Vagina (tissue), 2 donors: ENCODE data around the gene UBE2J1. TPM values are rescaled to one million over a fixed set of nuclear protein-coding genes. Genes with fewer than 3 reads are reported as not detected.

Source experiments
- DNase-seq, 2 donors: peaks; one replicate each; pipeline ENCODE4 v3.0.0-alpha.2; 2017; ENCODE audit errors: extremely low spot score in 2 of 2
- H3K27ac ChIP-seq: fragments of 200-600 bp; sonication (generic); one replicate; pipeline ENCODE4 v1.5.1; 2019
- H3K27me3 ChIP-seq: fragments of 200-600 bp; sonication (generic); one replicate; pipeline ENCODE4 v1.5.1; 2019
- H3K36me3 ChIP-seq, 2 donors: fragments of 200-600 bp; sonication (generic); one replicate each; pipeline ENCODE4 v1.5.1; 2017 to 2019
- H3K4me1 ChIP-seq: fragments of 200-600 bp; sonication (generic); one replicate; pipeline ENCODE4 v1.5.1; 2019
- H3K4me3 ChIP-seq, 2 donors: fragments of 200-600 bp; sonication (generic); 1 replicate in 1 of 2; 2 replicates in 1 of 2; pipeline ENCODE4 v1.5.1; 2016 to 2019
- H3K9me3 ChIP-seq: fragments of 200-600 bp; sonication (generic); one replicate; pipeline ENCODE4 v1.5.1; 2019
- CTCF ChIP-seq, 3 experiments: fragments of 450-650 bp in 2 of 3; fragments of 200-600 bp in 1 of 3; sonication (generic) in 1 of 3; IDR thresholded peaks; one replicate each; pipeline ENCODE4 v1.5.1; 2017 to 2019; ENCODE audit warnings: antibody characterized with exemption in 3 of 3, mild to moderate bottlenecking in 2 of 3, moderate library complexity in 2 of 3
- POLR2A ChIP-seq, 2 donors: fragments of 450-650 bp; IDR thresholded peaks; one replicate each; pipeline ENCODE4 v1.6.1; 2017; ENCODE audit warnings: antibody characterized with exemption in 2 of 2, mild to moderate bottlenecking in 2 of 2, moderate library complexity in 2 of 2
- POLR2AphosphoS5 ChIP-seq, 2 donors: sonication (generic); formaldehyde crosslinking; IDR thresholded peaks; one replicate each; pipeline ENCODE4 v1.9.0; 2017; ENCODE audit warnings: antibody characterized with exemption in 2 of 2, mild to moderate bottlenecking in 2 of 2, low read depth in 1 of 2; ENCODE audit not compliant: insufficient read depth in 1 of 2
- intact Hi-C: fragments of 100-400 bp; cut with DNase I; formaldehyde crosslinking; loops from one replicate; pipeline ENCODE4 v1.15.1; 2023
- total RNA-seq: library from RNA; depleted of rRNA; stranded (reverse); fragments of >200 nt; gene quantifications from one replicate; pipeline ENCODE4 v1.2.3, GENCODE V29; 2016

Gene UBE2J1
- total RNA-seq, 1 donor from 2014 or later: 23.8 TPM

GRCh38 chr6:89339565-89339964 lies 13.0 kb downstream of the UBE2J1 start:
- no peak overlapping the region for H3K27ac ChIP-seq
- H3K27me3 ChIP-seq: no peaks in the 10 kb centered on the region
- H3K36me3 ChIP-seq: peaks cover 0 to 44% of the 10 kb centered on the region in 2 donors
- intact Hi-C loops: no loop called here
- H3K9me3 ChIP-seq: no peaks in the 10 kb centered on the region
- DNase-seq: no peak
- TF ChIP-seq CTCF (IDR thresholded peaks at IDR 0.05) (no peak), POLR2AphosphoS5 (IDR thresholded peaks at IDR 0.05; ENCODE audit: insufficient read depth in 1 of 2, low read depth in 1 of 2) (no peak), POLR2A (IDR thresholded peaks at IDR 0.05) (no peak)
- no peak overlapping the region for H3K4me3 ChIP-seq
- peaks cover 8% of the 10 kb centered on the region for H3K4me1 ChIP-seq

- Histone ChIP-seq H3K27ac (no peak overlapping the region), H3K27me3 (no peaks in the 10 kb centered on the region), H3K4me3 (no peak overlapping the region), H3K4me1 (no peaks in the 10 kb centered on the region), H3K9me3 (no peaks in the 10 kb centered on the region), H3K36me3 (peaks cover 0 to 51% of the 10 kb centered on the region in 2 donors)
- no peak for DNase-seq
- TF ChIP-seq POLR2AphosphoS5 (IDR thresholded peaks at IDR 0.05; ENCODE audit: insufficient read depth in 1 of 2, low read depth in 1 of 2) (no peak), CTCF (IDR thresholded peaks at IDR 0.05) (no peak), POLR2A (IDR thresholded peaks at IDR 0.05) (no peak)
- intact Hi-C loops: no loop called here
These were observed 17.4 kb downstream of the UBE2J1 start for GRCh38 chr6:89335164-89335563.

- Histone ChIP-seq H3K9me3 (no peaks in the 10 kb centered on the region), H3K4me3 (no peak overlapping the region), H3K4me1 (no peaks in the 10 kb centered on the region), H3K27ac (no peak overlapping the region), H3K27me3 (no peaks in the 10 kb centered on the region), H3K36me3 (peaks cover 0 to 61% of the 10 kb centered on the region in 2 donors)
- intact Hi-C loops: no loop called here
- DNase-seq: no peak
- TF ChIP-seq CTCF (IDR thresholded peaks at IDR 0.05): no peak
- no peak for TF ChIP-seq POLR2AphosphoS5 (IDR thresholded peaks at IDR 0.05; ENCODE audit: insufficient read depth in 1 of 2, low read depth in 1 of 2)
- TF ChIP-seq POLR2A (IDR thresholded peaks at IDR 0.05): no peak
These were observed 21.6 kb downstream of the UBE2J1 start for GRCh38 chr6:89330910-89331309.

- intact Hi-C loops: no loop called here
- DNase-seq: no peak
- H3K27me3 ChIP-seq: no peaks in the 10 kb centered on the region
- H3K36me3 ChIP-seq: peaks cover 0 to 49% of the 10 kb centered on the region in 2 donors
- no peaks in the 10 kb centered on the region for H3K9me3 ChIP-seq
- no peak for TF ChIP-seq CTCF (IDR thresholded peaks at IDR 0.05)
- TF ChIP-seq POLR2A (IDR thresholded peaks at IDR 0.05): no peak
- TF ChIP-seq POLR2AphosphoS5 (IDR thresholded peaks at IDR 0.05; ENCODE audit: insufficient read depth in 1 of 2, low read depth in 1 of 2): no peak
- no peak overlapping the region for H3K27ac ChIP-seq
- no peaks in the 10 kb centered on the region for H3K4me1 ChIP-seq
- H3K4me3 ChIP-seq: no peak overlapping the region
These were observed 23.5 kb downstream of the UBE2J1 start for GRCh38 chr6:89328976-89329375.

- TF ChIP-seq CTCF (IDR thresholded peaks at IDR 0.05): no peak
- TF ChIP-seq POLR2A (IDR thresholded peaks at IDR 0.05): no peak
- TF ChIP-seq POLR2AphosphoS5 (IDR thresholded peaks at IDR 0.05; ENCODE audit: insufficient read depth in 1 of 2, low read depth in 1 of 2): no peak
These were observed 28.2 kb downstream of the UBE2J1 start for GRCh38 chr6:89324304-89324703.

More at GRCh38 chr6:89324304-89324703, 28.2 kb downstream of the UBE2J1 start:
- no peak overlapping the region for H3K27ac ChIP-seq
- no peaks in the 10 kb centered on the region for H3K27me3 ChIP-seq
- DNase-seq: no peak
- no peaks in the 10 kb centered on the region for H3K9me3 ChIP-seq
- H3K4me1 ChIP-seq: no peaks in the 10 kb centered on the region
- H3K36me3 ChIP-seq: peaks cover 0 to 25% of the 10 kb centered on the region in 2 donors
- H3K4me3 ChIP-seq: no peak overlapping the region
- intact Hi-C loops: no loop called here
